PC-9 (cell line): ENCODE results near the gene PCSK5. TPM values are rescaled to one million over a fixed set of nuclear protein-coding genes. Genes with fewer than 3 reads are reported as not detected.

Source experiments
- BruUV-seq: library from RNA; stranded (reverse); fragments of 400-500 nt; replicated peaks from 2 replicates; lab custom pipeline; 2021; lab: Mats Ljungman, UMichigan
- CTCF ChIA-PET: fragments of 300-600 bp; sonication (Branson Sonifier 250); formaldehyde crosslinking; loops from one replicate; lab custom pipeline; 2022; ENCODE audit warnings: antibody characterized with exemption; lab: Charles Lee
- POLR2A ChIA-PET: fragments of 300-600 bp; sonication (Branson Sonifier 250); formaldehyde crosslinking; loops from one replicate; lab custom pipeline; 2022; ENCODE audit warnings: antibody characterized with exemption; ENCODE audit not compliant: unreplicated experiment; lab: Charles Lee
- DNase-seq, 2 experiments: peaks; one replicate each; pipeline versions ENCODE4 v3.0.0 to v3.0.0-alpha.2; 2015 to 2022; ENCODE audit warnings: mixed read lengths in 1 of 2
- H2AFZ ChIP-seq: fragments of 200-600 bp; sonication (generic); 2 replicates; pipeline ENCODE4 v1.8.1; 2017; ENCODE audit warnings: antibody characterized with exemption
- H3F3A ChIP-seq: fragments of 200-600 bp; sonication (generic); 2 replicates; pipeline ENCODE4 v1.8.1; 2017; ENCODE audit warnings: antibody characterized with exemption, mild to moderate bottlenecking, low read depth; ENCODE audit not compliant: insufficient read depth
- H3K27ac ChIP-seq: fragments of 200-600 bp; sonication (generic); 2 replicates; pipeline ENCODE4 v1.6.1; 2016; ENCODE audit warnings: mixed run types
- H3K27me3 ChIP-seq: fragments of 200-600 bp; sonication (generic); 2 replicates; pipeline ENCODE4 v1.6.1; 2016; ENCODE audit warnings: low read depth, mixed run types; ENCODE audit not compliant: insufficient read depth
- H3K36me3 ChIP-seq: fragments of 200-600 bp; sonication (generic); 2 replicates; pipeline ENCODE4 v1.6.1; 2016; ENCODE audit warnings: low read depth, mixed run types
- H3K4me1 ChIP-seq: fragments of 200-600 bp; sonication (generic); replicated peaks from 2 replicates; pipeline ENCODE4 v1.6.1; 2016; ENCODE audit warnings: mixed run types; ENCODE audit not compliant: insufficient read depth
- H3K4me2 ChIP-seq: fragments of 200-600 bp; sonication (generic); 2 replicates; pipeline ENCODE4 v1.6.1; 2017; ENCODE audit warnings: mixed run types
- H3K4me3 ChIP-seq: fragments of 200-600 bp; sonication (generic); 2 replicates; pipeline ENCODE4 v1.6.1; 2016; ENCODE audit warnings: mixed run types
- H3K79me2 ChIP-seq: fragments of 200-600 bp; sonication (generic); 2 replicates; pipeline ENCODE4 v1.6.1; 2017; ENCODE audit warnings: low read depth, mixed run types
- H3K9me2 ChIP-seq: fragments of 200-600 bp; sonication (generic); 2 replicates; pipeline ENCODE4 v1.8.1; 2017; ENCODE audit warnings: mild to moderate bottlenecking; ENCODE audit not compliant: insufficient read depth
- H3K9me3 ChIP-seq: fragments of 200-600 bp; sonication (generic); 2 replicates; pipeline ENCODE4 v1.8.1; 2016; ENCODE audit warnings: low read depth; ENCODE audit not compliant: insufficient read depth
- H4K20me1 ChIP-seq: fragments of 200-600 bp; sonication (generic); 2 replicates; pipeline ENCODE4 v1.8.1; 2017; ENCODE audit not compliant: insufficient read depth
- CTCF ChIP-seq: fragments of 200-600 bp; sonication (generic); conservative IDR thresholded peaks from 2 replicates; pipeline ENCODE4 v1.6.1; 2017; ENCODE audit warnings: mixed run types, antibody characterized with exemption, mild to moderate bottlenecking, moderate library complexity
- EZH2 ChIP-seq: fragments of 200-600 bp; sonication (generic); IDR thresholded peaks from 2 replicates; pipeline ENCODE4 v1.8.0; 2017; ENCODE audit warnings: antibody characterized with exemption, low read depth
- intact Hi-C: fragments of 100-400 bp; cut with micrococcal nuclease; formaldehyde crosslinking; loops from one replicate; pipeline ENCODE4 v1.10.0; 2022; ENCODE audit not compliant: unreplicated experiment
- total RNA-seq: library from RNA; stranded (reverse); gene quantifications from 2 replicates; pipeline ENCODE4 v1.2.3, GENCODE V29; 2021

PCSK5 gene
- total RNA-seq, 1 experiment from 2014 or later = 8.2 TPM

DNA sequence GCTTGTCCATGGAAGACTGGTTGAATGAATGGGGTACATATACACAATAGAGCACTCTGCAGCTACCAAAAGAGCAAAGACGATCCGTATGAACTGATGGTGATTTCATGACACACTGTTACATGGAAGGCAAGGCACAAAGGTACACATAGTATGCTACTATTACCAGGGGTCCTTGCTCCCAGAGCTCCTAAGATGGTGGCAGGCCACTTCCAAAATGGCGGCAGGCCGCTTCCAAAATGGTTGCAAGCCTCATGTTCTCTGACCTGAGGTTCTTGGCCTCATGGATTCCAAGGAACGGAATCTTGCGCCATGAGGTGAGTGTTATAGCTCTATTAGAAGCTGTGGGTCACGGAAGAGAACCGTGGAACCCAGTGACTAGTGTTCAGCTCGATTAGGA, 356.2 kb downstream of the PCSK5 start:
- H3K27ac ChIP-seq = no peak overlapping the region
- intact Hi-C loops = no loop called here
- no peaks in the 10 kb centered on the region for H3K9me2 ChIP-seq
- H3K27me3 ChIP-seq = no peaks in the 10 kb centered on the region
- H2AFZ ChIP-seq = no peak overlapping the region
- POLR2A ChIA-PET = no interaction called here
- H3K4me1 ChIP-seq = no peaks in the 10 kb centered on the region
- H3K4me3 ChIP-seq = no peak overlapping the region
- H3K79me2 ChIP-seq = no peaks in the 10 kb centered on the region
- DNase-seq = no peak
- CTCF ChIA-PET = no interaction called here
- TF ChIP-seq EZH2 (no peak), CTCF (no peak)
- H3K4me2 ChIP-seq = no peak overlapping the region
- no peaks in the 10 kb centered on the region for H4K20me1 ChIP-seq
- no TSS peak for BruUV-seq
- 0 out of 2 replicates have a peak, but pooled peaks cover 3% of the 10 kb centered on the region for H3K9me3 ChIP-seq
- no peaks in the 10 kb centered on the region for H3K36me3 ChIP-seq
- 0 out of 2 replicates have a peak, but pooled peaks cover 4% of the 10 kb centered on the region for H3F3A ChIP-seq

GRCh38 chr9:76247426-76247825, 357.0 kb downstream of the PCSK5 start:
- Histone ChIP-seq H3K9me3 (0 out of 2 replicates have a peak, but pooled peaks cover 3% of the 10 kb centered on the region), H4K20me1 (no peaks in the 10 kb centered on the region), H3K27ac (no peak overlapping the region), H3K4me2 (no peak overlapping the region), H3F3A (0 out of 2 replicates have a peak, but pooled peaks cover 4% of the 10 kb centered on the region), H3K4me1 (no peaks in the 10 kb centered on the region), H2AFZ (no peak overlapping the region), H3K4me3 (no peak overlapping the region), H3K9me2 (no peaks in the 10 kb centered on the region), H3K36me3 (no peaks in the 10 kb centered on the region), H3K79me2 (no peaks in the 10 kb centered on the region), H3K27me3 (no peaks in the 10 kb centered on the region)
- ChIA-PET POLR2A (no interaction called here), CTCF (no interaction called here)
- no TSS peak for BruUV-seq
- no peak for TF ChIP-seq EZH2
- no peak for TF ChIP-seq CTCF
- peak in 1 of 2 experiments; percentile 55 for DNase-seq
- intact Hi-C loops = no loop called here

GRCh38 chr9:76249309-76249708, 358.8 kb downstream of the PCSK5 start:
- H3K4me2 ChIP-seq = no peak overlapping the region
- intact Hi-C loops = no loop called here

More at GRCh38 chr9:76249309-76249708, 358.8 kb downstream of the PCSK5 start:
- ChIA-PET POLR2A (interaction anchor here (0.7 kb wide), 1 partner anchor 302 kb away, joined by 9 read pairs; no protein-coding TSS in a partner anchor), CTCF (no interaction called here)
- no TSS peak for BruUV-seq
- H2AFZ ChIP-seq = no peak overlapping the region
- 0 out of 2 replicates have a peak, but pooled peaks cover 4% of the 10 kb centered on the region for H3F3A ChIP-seq
- H3K4me3 ChIP-seq = no peak overlapping the region
- no peaks in the 10 kb centered on the region for H3K36me3 ChIP-seq
- H3K9me2 ChIP-seq = no peaks in the 10 kb centered on the region
- no peaks in the 10 kb centered on the region for H4K20me1 ChIP-seq
- DNase-seq = no peak
- H3K4me1 ChIP-seq = no peaks in the 10 kb centered on the region
- H3K9me3 ChIP-seq = 0 out of 2 replicates have a peak, but pooled peaks cover 3% of the 10 kb centered on the region
- no peaks in the 10 kb centered on the region for H3K79me2 ChIP-seq
- no peaks in the 10 kb centered on the region for H3K27me3 ChIP-seq
- no peak overlapping the region for H3K27ac ChIP-seq
- TF ChIP-seq EZH2 (no peak), CTCF (no peak)
